Tibial nerve (tissue), 4 donors: Measurements from ENCODE around the gene EID2B.

Experiments used
- CTCF ChIP-seq, 5 experiments: fragments of 200-600 bp in 3 of 5; fragments of 450-650 bp in 2 of 5; sonication (generic) in 3 of 5; IDR thresholded peaks; one replicate each; pipeline ENCODE4 v1.5.1; 2016 to 2019; ENCODE audit warnings: antibody characterized with exemption in 5 of 5, mild to moderate bottlenecking in 3 of 5, moderate library complexity in 2 of 5
- EP300 ChIP-seq, 2 donors: sonication (generic); formaldehyde crosslinking; IDR thresholded peaks; one replicate each; pipeline ENCODE4 v1.6.1; 2017; ENCODE audit warnings: antibody characterized with exemption in 2 of 2, mild to moderate bottlenecking in 1 of 2
- POLR2A ChIP-seq, 2 donors: fragments of 450-650 bp; IDR thresholded peaks; one replicate each; pipeline ENCODE4 v1.6.1; 2017; ENCODE audit warnings: antibody characterized with exemption in 2 of 2, mild to moderate bottlenecking in 2 of 2, moderate library complexity in 2 of 2

GRCh38 chr19:39533791-39534190 is 1.1 kb upstream of the EID2B start:
- TF ChIP-seq CTCF (IDR thresholded peaks at IDR 0.05) (no peak), EP300 (IDR thresholded peaks at IDR 0.05) (no peak), POLR2A (IDR thresholded peaks at IDR 0.05) (no peak)
